B cell (primary cell): ENCODE data around the gene CRY2. TPM values are rescaled to one million over a fixed set of nuclear protein-coding genes. Genes with fewer than 3 reads are reported as not detected.

ENCODE experiments used
- ATAC-seq: fragments of 200-7000 bp; cut with Tn5 transposase; one replicate; pipeline ENCODE4 v1.10.0; 2021; ENCODE audit warnings: low read depth, mild to moderate bottlenecking, moderate number of reproducible peaks, moderate library complexity
- CTCF ChIA-PET: fragments of 350-600 bp; sonication (Branson Sonifier 250); formaldehyde crosslinking; loops from one replicate; lab custom pipeline; 2021; ENCODE audit warnings: antibody characterized with exemption, inconsistent platforms; lab: Charles Lee
- POLR2A ChIA-PET: fragments of 350-600 bp; sonication (Branson Sonifier 250); formaldehyde crosslinking; loops from one replicate; lab custom pipeline; 2021; ENCODE audit warnings: antibody characterized with exemption; lab: Charles Lee
- DNase-seq: peaks from one replicate; pipeline ENCODE4 v3.0.0; 2013
- H2AFZ ChIP-seq: 2 replicates; pipeline ENCODE4 v1.6.1; 2012; ENCODE audit warnings: mild to moderate bottlenecking, low read depth, low read length; ENCODE audit not compliant: insufficient read depth, poor library complexity, severe bottlenecking
- H3K27ac ChIP-seq, 2 donors: 1 replicate in 1 of 2; 2 replicates in 1 of 2; pipeline ENCODE4 v1.5.1; 2012 to 2013; ENCODE audit warnings: low read length in 2 of 2, mild to moderate bottlenecking in 2 of 2, moderate library complexity in 1 of 2
- H3K27me3 ChIP-seq, 4 experiments: fragments of 200-600 bp in 1 of 4; sonication (generic) in 1 of 4; replicated peaks in 1 of 4; 1 replicate in 2 of 4; 2 replicates in 2 of 4; pipeline versions ENCODE4 v1.6.1 to v1.7.0; 2013 to 2016; ENCODE audit warnings: low read length in 3 of 4, mild to moderate bottlenecking in 2 of 4, mixed read lengths in 1 of 4, moderate library complexity in 1 of 4; ENCODE audit not compliant: insufficient read depth in 4 of 4, control insufficient read depth in 3 of 4; ENCODE audit errors: control extremely low read depth in 1 of 4
- H3K36me3 ChIP-seq, 2 experiments: replicated peaks in 1 of 2; 1 replicate in 1 of 2; 2 replicates in 1 of 2; pipeline versions ENCODE4 v1.6.1 to v1.7.1; 2013; ENCODE audit warnings: low read length in 1 of 2; ENCODE audit not compliant: insufficient read depth in 2 of 2, control insufficient read depth in 1 of 2; ENCODE audit errors: control extremely low read depth in 1 of 2, extremely low read depth in 1 of 2
- H3K4me1 ChIP-seq, 2 donors: fragments of 200-600 bp in 1 of 2; sonication (generic) in 1 of 2; 1 replicate in 1 of 2; 2 replicates in 1 of 2; pipeline versions ENCODE4 v1.5.1 to v1.6.1; 2013 to 2017; ENCODE audit warnings: low read length in 2 of 2; ENCODE audit not compliant: control insufficient read depth in 2 of 2, insufficient read depth in 2 of 2
- H3K4me2 ChIP-seq: replicated peaks from 2 replicates; pipeline ENCODE3; 2012; ENCODE audit warnings: mild to moderate bottlenecking, low read depth, low read length; ENCODE audit not compliant: poor library complexity, severe bottlenecking
- H3K4me3 ChIP-seq, 5 experiments: fragments of 200-600 bp in 1 of 5; sonication (generic) in 1 of 5; 1 replicate in 3 of 5; 2 replicates in 2 of 5; pipeline versions ENCODE4 v1.5.1 to v1.7.0; 2011 to 2016; ENCODE audit warnings: low read length in 4 of 5, mild to moderate bottlenecking in 4 of 5, low read depth in 2 of 5, control low read depth in 1 of 5, moderate library complexity in 1 of 5; ENCODE audit not compliant: insufficient read depth in 1 of 5; ENCODE audit errors: control extremely low read depth in 1 of 5, extremely low read depth in 1 of 5
- H3K79me2 ChIP-seq: fragments of 200-600 bp; sonication (generic); one replicate; pipeline ENCODE4 v1.6.0; 2016; ENCODE audit warnings: low read length; ENCODE audit not compliant: control insufficient read depth, insufficient read depth
- H3K9ac ChIP-seq: fragments of 200-600 bp; sonication (generic); 2 replicates; pipeline ENCODE4 v1.6.1; 2017; ENCODE audit warnings: mild to moderate bottlenecking, low read length, moderate library complexity
- H3K9me3 ChIP-seq, 3 donors: one replicate each; pipeline versions ENCODE4 v1.6.1 to v1.7.1; 2013; ENCODE audit warnings: low read length in 2 of 3; ENCODE audit not compliant: control insufficient read depth in 2 of 3, insufficient read depth in 1 of 3; ENCODE audit errors: control extremely low read depth in 1 of 3
- H4K20me1 ChIP-seq: 2 replicates; pipeline ENCODE4 v1.6.0; 2012; ENCODE audit warnings: mild to moderate bottlenecking, low read length; ENCODE audit not compliant: insufficient read depth, control insufficient read depth, poor library complexity, severe bottlenecking
- H3K27ac Mint-ChIP-seq: one replicate; pipeline ENCODE4 v1.8.0; 2021; ENCODE audit warnings: mixed read lengths
- H3K27me3 Mint-ChIP-seq: one replicate; pipeline ENCODE4 v1.8.0; 2021; ENCODE audit warnings: mixed read lengths
- H3K4me1 Mint-ChIP-seq: one replicate; pipeline ENCODE4 v1.8.0; 2021; ENCODE audit warnings: mixed read lengths
- H3K4me3 Mint-ChIP-seq: one replicate; pipeline ENCODE4 v1.8.0; 2021; ENCODE audit warnings: mixed read lengths
- H3K9me3 Mint-ChIP-seq: one replicate; pipeline ENCODE4 v1.8.0; 2022; ENCODE audit warnings: mixed read lengths; ENCODE audit not compliant: insufficient read depth
- EZH2 ChIP-seq: IDR thresholded peaks from 2 replicates; pipeline ENCODE4 v1.6.1; 2012; ENCODE audit warnings: borderline replicate concordance, low read depth, mild to moderate bottlenecking, moderate library complexity, low read length; ENCODE audit not compliant: insufficient read depth, poor library complexity, severe bottlenecking
- whole genome bisulfite sequencing: methylation state at CpG from one replicate; pipeline ENCODE4 v1.1.5; 2013; ENCODE audit warnings: missing lambda C conversion rate; ENCODE audit not compliant: insufficient coverage; 5-methylcytosine and 5-hydroxymethylcytosine counted together
- intact Hi-C: fragments of 100-400 bp; cut with micrococcal nuclease; formaldehyde crosslinking; loops from one replicate; pipeline ENCODE4 v1.10.0; 2022
- polyA plus RNA-seq: library from polyadenylated mRNA; depleted of rRNA; stranded (reverse); fragments of >200 nt; gene quantifications from 2 replicates; pipeline ENCODE4 v1.2.3, GENCODE V29; 2012
- total RNA-seq, 2 donors: library from RNA; stranded (reverse); fragments of 120-200 nt in 1 of 2; gene quantifications; 1 replicate in 1 of 2; 2 replicates in 1 of 2; pipeline versions ENCODE4 v1.2.3 to v1.2.4, GENCODE V29; 2013 to 2022
- TF ChIP-seq, protein P1 (sequence below): fragments of 200-600 bp; IDR thresholded peaks from one replicate; pipeline ENCODE4 v1.8.0; 2022; ENCODE audit warnings: antibody characterized with exemption, mild to moderate bottlenecking

Gene CRY2
- total and polyA plus RNA-seq, 2 donors (not counting 1 experiment from before 2014, with no cell fraction given): 20.4 to 65.1 TPM

DNA sequence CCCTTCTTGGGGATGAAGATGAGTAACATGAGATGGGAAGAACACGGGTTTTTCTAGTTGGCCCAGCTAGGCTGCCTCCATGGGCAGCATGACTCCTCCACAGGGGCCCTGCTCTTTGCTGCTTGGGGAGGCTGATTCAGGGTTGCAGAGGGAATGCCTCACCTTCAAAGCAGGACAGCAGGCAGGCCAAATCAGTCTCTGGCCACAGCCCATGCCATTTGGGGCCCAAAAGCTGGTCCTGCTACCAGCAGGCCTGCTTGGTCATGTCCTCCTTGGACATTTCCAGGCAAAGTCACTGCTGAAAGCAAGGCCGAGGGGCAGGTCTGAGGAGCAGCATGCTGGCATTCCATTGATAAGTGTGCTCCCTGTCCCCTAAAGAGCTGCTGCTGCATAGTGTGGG, 24.4 kb downstream of the CRY2 start:
- Histone ChIP-seq H3K27me3 (no peaks in the 10 kb centered on the region), H3K4me2 (no peak overlapping the region), H3K9ac (no peak overlapping the region), H2AFZ (no peak overlapping the region), H4K20me1 (no peaks in the 10 kb centered on the region), H3K4me1 (no peaks in the 10 kb centered on the region), H3K27ac (no peak overlapping the region), H3K79me2 (no peaks in the 10 kb centered on the region), H3K9me3 (no peaks in the 10 kb centered on the region), H3K36me3 (peaks cover 0 to 73% of the 10 kb centered on the region in 2 experiments), H3K4me3 (no peak overlapping the region)
- Mint-ChIP-seq H3K4me1 (no peaks in the 10 kb centered on the region), H3K27ac (no peak overlapping the region), H3K4me3 (no peak overlapping the region), H3K27me3 (no peaks in the 10 kb centered on the region), H3K9me3 (no peaks in the 10 kb centered on the region)
- DNase-seq (no peak), ATAC-seq (no peak)
- TF ChIP-seq EZH2: no peak
- TF ChIP-seq, protein P1, sequence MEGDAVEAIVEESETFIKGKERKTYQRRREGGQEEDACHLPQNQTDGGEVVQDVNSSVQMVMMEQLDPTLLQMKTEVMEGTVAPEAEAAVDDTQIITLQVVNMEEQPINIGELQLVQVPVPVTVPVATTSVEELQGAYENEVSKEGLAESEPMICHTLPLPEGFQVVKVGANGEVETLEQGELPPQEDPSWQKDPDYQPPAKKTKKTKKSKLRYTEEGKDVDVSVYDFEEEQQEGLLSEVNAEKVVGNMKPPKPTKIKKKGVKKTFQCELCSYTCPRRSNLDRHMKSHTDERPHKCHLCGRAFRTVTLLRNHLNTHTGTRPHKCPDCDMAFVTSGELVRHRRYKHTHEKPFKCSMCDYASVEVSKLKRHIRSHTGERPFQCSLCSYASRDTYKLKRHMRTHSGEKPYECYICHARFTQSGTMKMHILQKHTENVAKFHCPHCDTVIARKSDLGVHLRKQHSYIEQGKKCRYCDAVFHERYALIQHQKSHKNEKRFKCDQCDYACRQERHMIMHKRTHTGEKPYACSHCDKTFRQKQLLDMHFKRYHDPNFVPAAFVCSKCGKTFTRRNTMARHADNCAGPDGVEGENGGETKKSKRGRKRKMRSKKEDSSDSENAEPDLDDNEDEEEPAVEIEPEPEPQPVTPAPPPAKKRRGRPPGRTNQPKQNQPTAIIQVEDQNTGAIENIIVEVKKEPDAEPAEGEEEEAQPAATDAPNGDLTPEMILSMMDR: no peak
- intact Hi-C loops: no loop called here
- ChIA-PET POLR2A (no interaction called here), CTCF (interaction anchor here (0.9 to 6.5 kb wide), 12 partner anchors 8 to 140 kb away, joined by 3 to 87 read pairs (median 5); no protein-coding TSS in a partner anchor)
- WGBS: 94% methylated on average over 2 of the region's 2 CpGs

DNA sequence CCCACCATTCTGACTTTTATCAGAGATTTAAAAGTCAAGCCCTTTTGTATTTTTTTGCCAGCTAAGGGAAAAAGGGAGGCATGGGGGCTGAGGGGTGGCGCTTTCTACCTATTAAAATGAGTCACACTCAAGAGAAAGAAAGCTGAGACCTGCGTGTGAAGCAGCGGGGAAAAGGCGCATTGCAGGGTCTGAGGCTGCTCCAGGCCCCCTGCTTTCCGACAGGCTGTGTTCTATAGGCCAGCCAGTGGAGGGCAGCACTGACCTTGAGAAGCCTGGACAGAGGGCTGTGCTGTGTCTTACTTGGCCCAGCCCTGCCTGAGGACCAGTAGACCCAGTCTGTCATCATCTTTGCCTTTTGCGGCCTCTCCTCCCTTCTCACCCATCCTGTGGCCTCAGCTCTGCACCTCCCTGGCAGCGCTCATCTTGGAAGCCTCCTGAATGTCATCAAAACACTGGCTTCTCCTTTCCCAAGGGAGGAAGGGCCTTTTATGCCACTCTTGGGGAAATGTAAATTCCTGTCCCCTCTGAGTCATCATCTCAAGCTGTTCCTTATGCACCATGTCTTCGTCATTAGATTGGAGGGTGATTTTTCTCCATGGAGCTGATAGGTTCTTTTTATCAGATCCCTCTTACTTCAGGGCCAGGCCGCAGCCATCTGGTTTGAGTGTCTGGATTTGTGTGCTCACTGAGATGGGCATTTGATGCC, 25.5 kb downstream of the CRY2 start:
- H2AFZ ChIP-seq: no peak overlapping the region
- CTCF ChIA-PET: interaction anchor here (0.7 to 6.5 kb wide), 21 partner anchors 8 to 208 kb away, joined by 3 to 87 read pairs (median 5); no protein-coding TSS in a partner anchor
- Mint-ChIP-seq H3K4me3 (no peak overlapping the region), H3K27me3 (no peaks in the 10 kb centered on the region), H3K4me1 (no peaks in the 10 kb centered on the region), H3K9me3 (no peaks in the 10 kb centered on the region), H3K27ac (no peak overlapping the region)
- DNase-seq (peak; percentile 60), ATAC-seq (peak; percentile 70)
- no peaks in the 10 kb centered on the region for H3K9me3 ChIP-seq
- H3K79me2 ChIP-seq: no peaks in the 10 kb centered on the region
- WGBS: 91% methylated on average over 7 of the region's 9 CpGs
- POLR2A ChIA-PET: no interaction called here
- intact Hi-C loops: no loop called here
- peaks cover 0 to 73% of the 10 kb centered on the region in 2 experiments for H3K36me3 ChIP-seq
- H3K9ac ChIP-seq: no peak overlapping the region
- H4K20me1 ChIP-seq: no peaks in the 10 kb centered on the region
- H3K4me2 ChIP-seq: no peak overlapping the region
- no peak for TF ChIP-seq EZH2
- TF ChIP-seq, protein P1: peak; percentile 73
- H3K4me1 ChIP-seq: no peaks in the 10 kb centered on the region
- no peak overlapping the region for H3K4me3 ChIP-seq
- no peaks in the 10 kb centered on the region for H3K27me3 ChIP-seq
- H3K27ac ChIP-seq: no peak overlapping the region
